Gastroesophageal sphincter (tissue), 4 donors: Measurements from ENCODE around the gene ST8SIA4. TPM values are rescaled to one million over a fixed set of nuclear protein-coding genes. Genes with fewer than 3 reads are reported as not detected.

Experiments used
- ATAC-seq: fragments of 150-250 bp; one replicate; pipeline ENCODE4 v1.9.1; 2016; ENCODE audit warnings: mild to moderate bottlenecking, moderate library complexity
- H3K27ac ChIP-seq, 4 donors: fragments of 200-600 bp; sonication (generic) in 3 of 4; 1 replicate in 3 of 4; 2 replicates in 1 of 4; pipeline ENCODE4 v1.5.1; 2016 to 2019
- H3K27me3 ChIP-seq: fragments of 200-600 bp; sonication (generic); one replicate; pipeline ENCODE4 v1.5.1; 2019
- H3K36me3 ChIP-seq, 2 donors: fragments of 200-600 bp; sonication (generic); one replicate each; pipeline ENCODE4 v1.5.1; 2019; ENCODE audit warnings: control low read depth in 1 of 2
- H3K4me1 ChIP-seq, 3 donors: fragments of 200-600 bp; sonication (generic); 1 replicate in 2 of 3; 2 replicates in 1 of 3; pipeline ENCODE4 v1.5.1; 2016 to 2019; ENCODE audit warnings: control low read depth in 2 of 3
- H3K4me3 ChIP-seq, 2 donors: fragments of 200-600 bp; sonication (generic); one replicate each; pipeline ENCODE4 v1.5.1; 2019; ENCODE audit warnings: mild to moderate bottlenecking in 1 of 2, moderate library complexity in 1 of 2
- H3K9me3 ChIP-seq, 3 donors: fragments of 200-600 bp; sonication (generic); one replicate each; pipeline ENCODE4 v1.5.1; 2017 to 2019; ENCODE audit warnings: control low read depth in 2 of 3
- EP300 ChIP-seq: sonication (generic); formaldehyde crosslinking; IDR thresholded peaks from one replicate; pipeline ENCODE4 v1.6.1; 2017; ENCODE audit warnings: antibody characterized with exemption, mild to moderate bottlenecking
- POLR2A ChIP-seq, 2 donors: fragments of 450-650 bp; IDR thresholded peaks; one replicate each; pipeline ENCODE4 v1.6.1; 2017; ENCODE audit warnings: antibody characterized with exemption in 2 of 2, mild to moderate bottlenecking in 2 of 2, moderate library complexity in 1 of 2
- POLR2AphosphoS5 ChIP-seq: sonication (generic); formaldehyde crosslinking; IDR thresholded peaks from one replicate; pipeline ENCODE4 v1.6.1; 2017; ENCODE audit warnings: antibody characterized with exemption
- WGBS, 2 donors: methylation state at CpG; one replicate each; pipeline ENCODE4 v1.1.5; 2018; ENCODE audit warnings: low coverage in 1 of 2; 5-methylcytosine and 5-hydroxymethylcytosine counted together
- total RNA-seq, 4 donors: library from RNA; depleted of rRNA; stranded (reverse); fragments of >200 nt; gene quantifications; one replicate each; pipeline ENCODE4 v1.1.0, GENCODE V29; 2016
- TF ChIP-seq, protein P1 (sequence below), 4 experiments: fragments of 200-600 bp in 2 of 4; fragments of 450-650 bp in 2 of 4; sonication (generic) in 1 of 4; IDR thresholded peaks; one replicate each; pipeline ENCODE4 v1.5.1; 2017 to 2019; ENCODE audit warnings: antibody characterized with exemption in 4 of 4, mild to moderate bottlenecking in 2 of 4, moderate library complexity in 2 of 4

ST8SIA4 gene
- total RNA-seq, 4 donors from 2014 or later = 1.1 to 3.9 (median 2.9) TPM

DNA sequence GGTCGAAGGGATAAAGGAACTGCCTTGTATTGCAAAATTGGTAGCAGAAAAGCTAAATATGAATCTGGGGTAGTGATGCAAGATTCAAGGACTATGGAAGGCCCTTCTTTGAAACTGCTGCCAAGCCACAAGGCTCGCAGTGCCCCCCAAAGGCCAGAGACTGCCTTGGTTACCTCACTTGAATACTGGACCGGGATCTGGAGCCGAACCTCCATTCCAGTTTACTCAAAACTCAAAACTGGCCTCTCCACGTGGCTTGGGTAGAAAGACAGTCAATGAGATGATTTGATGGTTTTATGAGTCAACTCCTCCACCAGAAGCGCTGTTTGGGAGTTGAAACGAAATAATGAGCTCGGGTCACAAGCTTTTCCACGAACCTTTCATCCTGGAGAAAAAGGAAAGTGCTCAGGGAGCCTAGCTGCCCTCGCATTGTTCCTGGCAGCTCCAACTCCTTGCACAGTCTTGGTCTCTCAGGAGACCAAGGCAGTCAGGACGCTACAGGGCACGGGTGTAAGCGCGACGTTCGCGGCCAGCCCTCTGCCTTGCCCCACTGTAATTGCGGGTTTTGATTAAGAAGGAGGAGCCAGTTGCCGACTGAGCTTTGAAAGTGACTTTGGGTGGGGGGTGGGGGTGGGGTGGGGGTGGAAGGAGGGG, 2.8 kb downstream of the ST8SIA4 start:
- no peaks in the 10 kb centered on the region for H3K9me3 ChIP-seq
- H3K4me3 ChIP-seq = peak overlapping the region; percentile 40 to 50
- peaks cover 0 to 14% (median 0%) of the 10 kb centered on the region in 3 donors for H3K4me1 ChIP-seq
- H3K27me3 ChIP-seq = peaks cover 53% of the 10 kb centered on the region
- ATAC-seq = no peak
- H3K27ac ChIP-seq = peak overlapping the region in 3 of 4 donors; percentile 68 to 80 (median 72)
- H3K36me3 ChIP-seq = no peaks in the 10 kb centered on the region
- TF ChIP-seq, protein P1, sequence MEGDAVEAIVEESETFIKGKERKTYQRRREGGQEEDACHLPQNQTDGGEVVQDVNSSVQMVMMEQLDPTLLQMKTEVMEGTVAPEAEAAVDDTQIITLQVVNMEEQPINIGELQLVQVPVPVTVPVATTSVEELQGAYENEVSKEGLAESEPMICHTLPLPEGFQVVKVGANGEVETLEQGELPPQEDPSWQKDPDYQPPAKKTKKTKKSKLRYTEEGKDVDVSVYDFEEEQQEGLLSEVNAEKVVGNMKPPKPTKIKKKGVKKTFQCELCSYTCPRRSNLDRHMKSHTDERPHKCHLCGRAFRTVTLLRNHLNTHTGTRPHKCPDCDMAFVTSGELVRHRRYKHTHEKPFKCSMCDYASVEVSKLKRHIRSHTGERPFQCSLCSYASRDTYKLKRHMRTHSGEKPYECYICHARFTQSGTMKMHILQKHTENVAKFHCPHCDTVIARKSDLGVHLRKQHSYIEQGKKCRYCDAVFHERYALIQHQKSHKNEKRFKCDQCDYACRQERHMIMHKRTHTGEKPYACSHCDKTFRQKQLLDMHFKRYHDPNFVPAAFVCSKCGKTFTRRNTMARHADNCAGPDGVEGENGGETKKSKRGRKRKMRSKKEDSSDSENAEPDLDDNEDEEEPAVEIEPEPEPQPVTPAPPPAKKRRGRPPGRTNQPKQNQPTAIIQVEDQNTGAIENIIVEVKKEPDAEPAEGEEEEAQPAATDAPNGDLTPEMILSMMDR (IDR thresholded peaks at IDR 0.05) = peak in 1 of 4 experiments; percentile 34
- no peak for TF ChIP-seq POLR2AphosphoS5
- 30 to 60% methylated on average over 1 to 5 of the region's 19 CpGs for WGBS, 2 donors

DNA sequence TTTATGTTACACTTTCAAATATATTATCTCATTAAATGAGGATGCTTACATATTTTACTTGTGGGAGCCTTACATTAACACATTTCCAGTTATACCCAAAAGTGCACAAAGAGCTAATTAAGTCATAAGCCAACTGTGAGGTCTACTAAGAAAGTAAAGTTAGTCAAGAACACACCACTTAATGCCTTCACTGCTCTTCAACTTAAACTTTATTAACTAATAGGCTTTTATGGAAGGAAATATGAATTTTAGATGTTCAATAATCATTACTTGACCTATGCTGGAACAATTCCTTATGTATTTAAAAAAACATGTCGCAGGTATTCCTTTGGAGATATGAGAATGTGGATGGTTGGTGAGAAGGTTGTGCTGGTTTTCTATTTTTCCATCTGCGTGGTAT, 3.4 kb downstream of the ST8SIA4 start:
- ATAC-seq = no peak
- 84 to 89% methylated on average over 2 of the region's 2 CpGs for WGBS, 2 donors
- Histone ChIP-seq H3K9me3 (no peaks in the 10 kb centered on the region), H3K4me1 (peaks cover 0 to 14% (median 0%) of the 10 kb centered on the region in 3 donors), H3K27ac (peak overlapping the region in 1 of 4 donors; percentile 80), H3K27me3 (peaks cover 47% of the 10 kb centered on the region), H3K4me3 (peak overlapping the region; percentile 40 to 50), H3K36me3 (no peaks in the 10 kb centered on the region)
- TF ChIP-seq, protein P1 (IDR thresholded peaks at IDR 0.05) = no peak
- no peak for TF ChIP-seq POLR2A (IDR thresholded peaks at IDR 0.05)
- no peak for TF ChIP-seq POLR2AphosphoS5
- TF ChIP-seq EP300 = no peak

DNA sequence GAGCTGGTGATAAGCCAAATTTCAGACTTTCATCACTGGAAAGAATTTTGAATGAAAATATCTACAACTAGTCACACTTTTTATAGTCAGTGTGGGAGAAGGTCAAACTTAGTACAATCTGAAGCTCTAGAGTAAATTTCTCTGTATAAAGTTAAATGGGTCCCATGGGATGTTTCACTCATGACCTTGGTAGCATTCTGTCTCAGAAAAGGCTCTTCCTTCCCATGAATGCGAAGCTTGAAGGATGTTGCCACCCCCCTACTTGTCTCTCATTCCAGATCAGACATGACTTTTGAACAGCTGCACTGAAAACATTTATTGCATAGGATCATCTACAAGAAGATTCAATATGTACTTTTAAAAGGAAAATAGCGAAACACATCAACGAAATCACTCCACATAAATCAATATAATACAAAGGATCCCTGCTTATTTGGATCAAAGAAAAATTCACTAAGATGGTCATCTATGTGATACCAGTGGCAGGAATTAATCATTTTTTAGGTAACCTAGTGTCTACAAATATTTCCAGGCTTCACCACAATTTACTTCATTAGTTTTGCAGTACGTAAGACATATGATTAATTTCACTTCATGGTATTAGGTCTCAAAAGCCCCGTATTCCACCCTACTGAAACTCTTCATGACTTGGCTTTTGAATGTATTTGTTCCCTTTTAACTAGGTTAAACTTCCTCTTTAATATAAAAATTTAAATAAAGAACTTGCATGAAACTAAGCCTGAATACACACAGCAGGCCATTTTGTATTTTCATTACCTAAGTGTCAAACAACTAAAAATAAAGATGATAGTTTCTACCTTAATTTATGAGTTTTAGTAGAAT, 4.4 kb downstream of the ST8SIA4 start:
- Histone ChIP-seq H3K4me3 (no peak overlapping the region), H3K27me3 (peaks cover 39% of the 10 kb centered on the region), H3K27ac (no peak overlapping the region), H3K9me3 (no peaks in the 10 kb centered on the region), H3K4me1 (peaks cover 0 to 14% (median 0%) of the 10 kb centered on the region in 3 donors), H3K36me3 (no peaks in the 10 kb centered on the region)
- no peak for ATAC-seq
- 76 to 83% methylated on average over 5 of the region's 5 CpGs for WGBS, 2 donors
- TF ChIP-seq POLR2A (IDR thresholded peaks at IDR 0.05) (no peak), EP300 (no peak), POLR2AphosphoS5 (no peak)
- TF ChIP-seq, protein P1 (IDR thresholded peaks at IDR 0.05) = no peak

DNA sequence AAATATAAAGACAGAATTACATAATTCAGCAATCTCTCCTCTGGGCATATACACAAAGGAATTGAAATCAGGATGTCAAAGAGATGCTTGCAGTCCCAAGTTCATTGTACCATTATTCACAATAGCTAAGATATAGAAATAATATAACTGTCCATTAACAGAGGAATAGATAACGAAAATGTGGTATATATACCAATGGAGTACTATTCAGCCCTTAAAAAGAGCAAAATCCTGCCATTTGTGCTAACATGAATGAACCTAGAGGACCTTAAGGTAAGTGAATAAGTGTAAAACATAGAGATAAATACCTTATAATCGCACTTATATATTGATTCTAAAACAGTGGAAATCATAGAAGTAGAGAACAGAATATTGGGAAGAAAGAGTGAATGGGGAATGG, 7.0 kb downstream of the ST8SIA4 start:
- H3K36me3 ChIP-seq = no peaks in the 10 kb centered on the region
- TF ChIP-seq, protein P1 (IDR thresholded peaks at IDR 0.05) = no peak
- no peak for TF ChIP-seq POLR2A (IDR thresholded peaks at IDR 0.05)
- TF ChIP-seq POLR2AphosphoS5 = no peak
- TF ChIP-seq EP300 = no peak
- H3K9me3 ChIP-seq = no peaks in the 10 kb centered on the region
- 92 to 100% methylated on average over 2 of the region's 2 CpGs for WGBS, 2 donors
- no peak overlapping the region for H3K27ac ChIP-seq
- ATAC-seq = no peak
- H3K4me1 ChIP-seq = peaks cover 0 to 9% (median 0%) of the 10 kb centered on the region in 3 donors
- peaks cover 13% of the 10 kb centered on the region for H3K27me3 ChIP-seq
- H3K4me3 ChIP-seq = no peak overlapping the region
